Measurements from ENCODE around the gene SANBR.

SANBR gene

DNA sequence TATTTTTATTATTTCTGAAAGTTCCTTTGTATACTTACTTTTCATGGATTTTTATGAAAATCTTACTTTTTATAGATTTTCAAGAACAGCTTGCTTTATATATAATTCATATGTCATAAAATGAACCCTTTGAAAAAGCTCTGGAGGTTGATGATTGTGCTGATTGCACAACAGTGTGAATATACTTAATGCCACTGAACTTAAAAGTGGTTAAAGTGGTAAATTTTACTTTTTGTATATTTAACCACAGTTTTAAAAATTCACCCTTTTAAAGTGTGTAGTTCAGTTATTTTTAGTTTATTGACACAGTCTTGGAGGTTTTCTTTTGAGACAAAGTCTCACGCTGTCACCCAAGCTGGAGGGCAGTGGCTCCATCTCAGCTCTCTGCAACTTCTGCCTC lies 8.4 kb downstream of the SANBR start:
- Histone ChIP-seq H4K8ac (ENCODE audit: low read length) (no peak overlapping the region), H3K27me3 (ENCODE audit: control insufficient read depth in 1 of 2, insufficient read depth in 1 of 2, low read length in 2 of 2) (no peaks in the 10 kb centered on the region), H3K23ac (ENCODE audit: low read length in 2 of 2) (no peak overlapping the region), H4K91ac (ENCODE audit: low read length) (no peak overlapping the region), H3K9me3 (ENCODE audit: control insufficient read depth, low read length) (no peaks in the 10 kb centered on the region), H3K79me1 (replicated peaks; ENCODE audit: low read length, poor library complexity, severe bottlenecking) (peaks cover 13% of the 10 kb centered on the region), H2BK5ac (ENCODE audit: low read depth, low read length, poor library complexity, severe bottlenecking) (no peak overlapping the region), H3K4me2 (ENCODE audit: low read length, poor library complexity, severe bottlenecking) (no peak overlapping the region), H3K4ac (ENCODE audit: low read depth in 1 of 2, low read length in 2 of 2) (no peak overlapping the region), H3K27ac (ENCODE audit: low read length, poor library complexity, severe bottlenecking) (no peak overlapping the region), H3K4me3 (ENCODE audit: insufficient read depth in 1 of 2, low read depth in 1 of 2, low read length in 2 of 2) (no peak overlapping the region), H3K4me1 (ENCODE audit: control insufficient read depth, insufficient read depth, low read depth, low read length) (no peaks in the 10 kb centered on the region), H2AK5ac (ENCODE audit: low read length, severe bottlenecking) (no peak overlapping the region), H3K18ac (ENCODE audit: low read depth in 1 of 2, low read length in 2 of 2) (no peak overlapping the region), H3K9ac (ENCODE audit: low read length) (no peak overlapping the region), H3K14ac (ENCODE audit: low read length in 2 of 2) (no peak overlapping the region), H2BK12ac (ENCODE audit: low read length in 2 of 2) (no peak overlapping the region), H2AFZ (ENCODE audit: low read depth, low read length) (no peak overlapping the region), H2BK15ac (ENCODE audit: low read depth, poor library complexity, severe bottlenecking) (no peak overlapping the region), H2BK120ac (ENCODE audit: low read depth, low read length) (no peak overlapping the region), H3K36me3 (ENCODE audit: control insufficient read depth in 1 of 2, insufficient read depth in 2 of 2, low read depth in 1 of 2, low read length in 2 of 2) (peaks cover 24 to 62% of the 10 kb centered on the region in 2 experiments)
- 100% methylated on average over 1 of the region's 1 CpG for WGBS
- DNase-seq = no peak

DNA sequence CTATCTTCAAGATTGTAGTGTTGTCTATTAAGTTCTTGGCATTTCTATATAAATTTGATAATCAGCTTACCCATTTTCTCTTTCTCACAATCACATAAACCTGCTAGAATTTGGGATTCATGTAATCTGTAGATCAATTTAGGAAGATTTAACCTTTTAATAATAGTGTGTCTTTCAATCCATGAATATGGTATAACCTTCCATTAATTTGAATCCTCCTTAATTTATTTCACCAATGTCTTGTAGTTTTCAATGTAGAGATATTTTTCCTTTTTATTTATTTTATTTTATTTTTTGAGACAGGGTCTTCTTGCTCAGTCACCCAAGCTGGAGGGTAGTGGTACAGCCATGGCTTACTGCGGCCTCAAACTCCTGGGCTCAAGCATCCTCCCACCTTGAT lies 20.2 kb downstream of the SANBR start:
- no peak overlapping the region for H4K91ac ChIP-seq (ENCODE audit: low read length)
- H3K18ac ChIP-seq (ENCODE audit: low read depth in 1 of 2, low read length in 2 of 2) = no peak overlapping the region
- no peak overlapping the region for H2BK15ac ChIP-seq (ENCODE audit: low read depth, poor library complexity, severe bottlenecking)
- peaks cover 1% of the 10 kb centered on the region for H3K79me1 ChIP-seq (replicated peaks; ENCODE audit: low read length, poor library complexity, severe bottlenecking)
- peaks cover 19 to 60% of the 10 kb centered on the region in 2 experiments for H3K36me3 ChIP-seq (ENCODE audit: control insufficient read depth in 1 of 2, insufficient read depth in 2 of 2, low read depth in 1 of 2, low read length in 2 of 2)
- H3K14ac ChIP-seq (ENCODE audit: low read length in 2 of 2) = no peak overlapping the region
- H2AFZ ChIP-seq (ENCODE audit: low read depth, low read length) = no peak overlapping the region
- no peak for DNase-seq
- H3K27me3 ChIP-seq (ENCODE audit: control insufficient read depth in 1 of 2, insufficient read depth in 1 of 2, low read length in 2 of 2) = no peaks in the 10 kb centered on the region
- H3K9ac ChIP-seq (ENCODE audit: low read length) = no peak overlapping the region
- H3K23ac ChIP-seq (ENCODE audit: low read length in 2 of 2) = no peak overlapping the region
- H2BK120ac ChIP-seq (ENCODE audit: low read depth, low read length) = no peak overlapping the region
- no peaks in the 10 kb centered on the region for H3K4me1 ChIP-seq (ENCODE audit: control insufficient read depth, insufficient read depth, low read depth, low read length)
- H3K4me3 ChIP-seq (ENCODE audit: insufficient read depth in 1 of 2, low read depth in 1 of 2, low read length in 2 of 2) = no peak overlapping the region
- no peak overlapping the region for H3K4ac ChIP-seq (ENCODE audit: low read depth in 1 of 2, low read length in 2 of 2)
- H3K9me3 ChIP-seq (ENCODE audit: control insufficient read depth, low read length) = no peaks in the 10 kb centered on the region
- H4K8ac ChIP-seq (ENCODE audit: low read length) = no peak overlapping the region
- H2AK5ac ChIP-seq (ENCODE audit: low read length, severe bottlenecking) = no peak overlapping the region
- no peak overlapping the region for H2BK12ac ChIP-seq (ENCODE audit: low read length in 2 of 2)
- no peak overlapping the region for H3K4me2 ChIP-seq (ENCODE audit: low read length, poor library complexity, severe bottlenecking)
- no peak overlapping the region for H2BK5ac ChIP-seq (ENCODE audit: low read depth, low read length, poor library complexity, severe bottlenecking)
- no peak overlapping the region for H3K27ac ChIP-seq (ENCODE audit: low read length, poor library complexity, severe bottlenecking)
- WGBS = 100% methylated on average over 1 of the region's 1 CpG

DNA sequence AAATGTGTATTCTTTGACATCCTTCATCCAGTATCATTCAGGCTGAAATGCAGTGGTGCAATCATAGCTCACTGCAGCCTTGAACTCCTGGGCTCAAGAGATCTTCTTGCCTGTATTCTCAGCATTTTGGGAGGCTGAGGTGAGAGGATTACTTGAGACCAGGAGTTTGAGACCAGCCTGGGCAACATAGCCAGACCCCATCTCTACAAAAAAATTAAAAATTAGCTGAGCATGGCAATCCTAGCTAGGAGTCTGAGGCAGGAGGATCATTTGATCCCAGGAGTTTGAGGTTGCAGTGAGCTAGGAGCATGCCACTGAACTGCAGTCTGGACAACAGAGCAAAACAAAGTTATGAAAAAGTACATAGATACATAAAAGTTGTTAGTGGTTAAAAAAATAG lies 24.1 kb downstream of the SANBR start:
- DNase-seq = no peak
- no peak overlapping the region for H2AK5ac ChIP-seq (ENCODE audit: low read length, severe bottlenecking)
- no peak overlapping the region for H3K14ac ChIP-seq (ENCODE audit: low read length in 2 of 2)
- no peak overlapping the region for H4K91ac ChIP-seq (ENCODE audit: low read length)
- no peak overlapping the region for H3K4ac ChIP-seq (ENCODE audit: low read depth in 1 of 2, low read length in 2 of 2)
- H3K79me1 ChIP-seq (replicated peaks; ENCODE audit: low read length, poor library complexity, severe bottlenecking) = peaks cover 1% of the 10 kb centered on the region
- no peak overlapping the region for H3K27ac ChIP-seq (ENCODE audit: low read length, poor library complexity, severe bottlenecking)
- no peak overlapping the region for H4K8ac ChIP-seq (ENCODE audit: low read length)
- H2BK12ac ChIP-seq (ENCODE audit: low read length in 2 of 2) = no peak overlapping the region
- no peak overlapping the region for H2BK120ac ChIP-seq (ENCODE audit: low read depth, low read length)
- H3K27me3 ChIP-seq (ENCODE audit: control insufficient read depth in 1 of 2, insufficient read depth in 1 of 2, low read length in 2 of 2) = no peaks in the 10 kb centered on the region
- H3K36me3 ChIP-seq (ENCODE audit: control insufficient read depth in 1 of 2, insufficient read depth in 2 of 2, low read depth in 1 of 2, low read length in 2 of 2) = peaks cover 23 to 54% of the 10 kb centered on the region in 2 experiments
- no peak overlapping the region for H2BK15ac ChIP-seq (ENCODE audit: low read depth, poor library complexity, severe bottlenecking)
- no peak overlapping the region for H3K4me2 ChIP-seq (ENCODE audit: low read length, poor library complexity, severe bottlenecking)
- no peak overlapping the region for H3K9ac ChIP-seq (ENCODE audit: low read length)
- H2AFZ ChIP-seq (ENCODE audit: low read depth, low read length) = no peak overlapping the region
- no peak overlapping the region for H3K18ac ChIP-seq (ENCODE audit: low read depth in 1 of 2, low read length in 2 of 2)
- H3K4me1 ChIP-seq (ENCODE audit: control insufficient read depth, insufficient read depth, low read depth, low read length) = no peaks in the 10 kb centered on the region
- no peaks in the 10 kb centered on the region for H3K9me3 ChIP-seq (ENCODE audit: control insufficient read depth, low read length)
- H2BK5ac ChIP-seq (ENCODE audit: low read depth, low read length, poor library complexity, severe bottlenecking) = no peak overlapping the region
- H3K4me3 ChIP-seq (ENCODE audit: insufficient read depth in 1 of 2, low read depth in 1 of 2, low read length in 2 of 2) = no peak overlapping the region
- H3K23ac ChIP-seq (ENCODE audit: low read length in 2 of 2) = no peak overlapping the region

DNA sequence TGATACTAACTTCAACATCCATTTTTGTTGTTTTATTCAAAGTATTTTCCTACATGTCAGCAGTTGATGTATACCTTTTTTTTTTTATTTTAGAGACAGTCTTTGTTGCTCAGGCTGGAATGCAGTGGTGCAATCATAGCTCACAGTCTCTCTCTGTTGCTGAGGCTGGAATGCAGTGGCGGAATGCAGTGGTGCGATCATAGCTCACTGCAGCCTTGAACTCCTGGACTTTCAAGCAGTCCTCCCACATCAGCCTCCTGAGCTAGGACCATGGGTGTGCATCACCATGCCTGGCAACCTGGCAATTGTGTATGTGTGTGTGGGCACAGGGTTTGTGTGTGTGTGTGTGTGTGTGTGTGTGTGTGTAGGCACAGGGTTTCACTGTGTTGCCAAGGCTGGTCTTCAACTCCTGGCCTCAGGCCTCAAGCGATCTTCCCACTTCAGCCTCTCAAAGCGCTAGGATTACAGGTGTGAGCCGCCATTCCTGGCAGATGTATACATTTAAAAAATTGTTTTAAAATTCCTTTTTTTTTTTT lies 24.8 kb downstream of the SANBR start:
- Histone ChIP-seq H3K9me3 (ENCODE audit: control insufficient read depth, low read length) (no peaks in the 10 kb centered on the region), H3K27me3 (ENCODE audit: control insufficient read depth in 1 of 2, insufficient read depth in 1 of 2, low read length in 2 of 2) (no peaks in the 10 kb centered on the region), H2AFZ (ENCODE audit: low read depth, low read length) (no peak overlapping the region), H2BK15ac (ENCODE audit: low read depth, poor library complexity, severe bottlenecking) (no peak overlapping the region), H3K14ac (ENCODE audit: low read length in 2 of 2) (peak overlapping the region in 1 of 2 experiments; percentile 75), H3K4me3 (ENCODE audit: insufficient read depth in 1 of 2, low read depth in 1 of 2, low read length in 2 of 2) (no peak overlapping the region), H3K18ac (ENCODE audit: low read depth in 1 of 2, low read length in 2 of 2) (peak overlapping the region in 1 of 2 experiments; percentile 8), H2BK5ac (ENCODE audit: low read depth, low read length, poor library complexity, severe bottlenecking) (no peak overlapping the region), H3K9ac (ENCODE audit: low read length) (no peak overlapping the region), H4K8ac (ENCODE audit: low read length) (no peak overlapping the region), H3K4me1 (ENCODE audit: control insufficient read depth, insufficient read depth, low read depth, low read length) (no peaks in the 10 kb centered on the region), H2BK12ac (ENCODE audit: low read length in 2 of 2) (no peak overlapping the region), H3K27ac (ENCODE audit: low read length, poor library complexity, severe bottlenecking) (no peak overlapping the region), H2AK5ac (ENCODE audit: low read length, severe bottlenecking) (no peak overlapping the region), H3K36me3 (ENCODE audit: control insufficient read depth in 1 of 2, insufficient read depth in 2 of 2, low read depth in 1 of 2, low read length in 2 of 2) (peaks cover 23 to 49% of the 10 kb centered on the region in 2 experiments), H3K4me2 (ENCODE audit: low read length, poor library complexity, severe bottlenecking) (no peak overlapping the region), H2BK120ac (ENCODE audit: low read depth, low read length) (no peak overlapping the region), H3K79me1 (replicated peaks; ENCODE audit: low read length, poor library complexity, severe bottlenecking) (peaks cover 1% of the 10 kb centered on the region), H3K23ac (ENCODE audit: low read length in 2 of 2) (peak overlapping the region in 1 of 2 experiments; percentile 9), H4K91ac (ENCODE audit: low read length) (no peak overlapping the region), H3K4ac (ENCODE audit: low read depth in 1 of 2, low read length in 2 of 2) (no peak overlapping the region)
- DNase-seq = peak; percentile 19
- WGBS = 100% methylated on average over 2 of the region's 5 CpGs
